ENCODE results near the gene PANK4. TPM values are rescaled to one million over a fixed set of nuclear protein-coding genes. Genes with fewer than 3 reads are reported as not detected.

Gene PANK4
- total and polyA plus RNA-seq, 2 of the 8 experiments (the other 6 are each of a cell fraction or from before 2014, with no cell fraction given) = 20.1 to 29.7 TPM

GRCh38 chr1:2522230-2522629 is 4.2 kb downstream of the PANK4 start:
- no peak overlapping the region for H2BK120ac ChIP-seq (replicated peaks; ENCODE audit: low read depth, low read length)
- H4K8ac ChIP-seq (ENCODE audit: extremely low read depth, insufficient read depth, low read length) = no peak overlapping the region
- no peak overlapping the region for H3K4ac ChIP-seq (replicated peaks; ENCODE audit: insufficient read length, low read depth, low read length)
- H3K27ac ChIP-seq (ENCODE audit: low read depth, low read length) = no peak overlapping the region
- H2AFZ ChIP-seq (ENCODE audit: low read length) = no peak overlapping the region
- H3K79me1 ChIP-seq (ENCODE audit: low read depth, low read length) = peaks cover 30% of the 10 kb centered on the region
- no peak overlapping the region for H3K56ac ChIP-seq (replicated peaks; ENCODE audit: insufficient read length, low read depth, low read length)
- 93% methylated on average over 7 of the region's 7 CpGs; no CpG with 5 or more reads in 1 of the 2 experiments for WGBS, 2 experiments (ENCODE audit: extremely low coverage in 1 of 2, insufficient coverage in 1 of 2, insufficient read length in 1 of 2, insufficient replicate concordance in 2 of 2, low coverage in 1 of 2, low lambda C conversion rate in 2 of 2, missing lambda C conversion rate in 1 of 2)
- H3K23me2 ChIP-seq (ENCODE audit: low read depth, low read length) = peaks cover 2% of the 10 kb centered on the region; the same call in 1 of the 2 replicates
- peaks cover 2 to 7% (median 6%) of the 10 kb centered on the region in 4 experiments for H3K27me3 ChIP-seq (replicated peaks in 1 of 4; ENCODE audit: control insufficient read depth in 3 of 4, extremely low read depth in 1 of 4, insufficient read depth in 3 of 4, low read length in 3 of 4)
- no peak overlapping the region for H3K14ac ChIP-seq (ENCODE audit: insufficient read length)
- no peak overlapping the region for H2BK20ac ChIP-seq (ENCODE audit: low read length)
- DNase-seq (ENCODE audit: low read depth in 1 of 2, low spot score in 2 of 2) (no peak), FAIRE-seq (no peak)
- H2BK5ac ChIP-seq (ENCODE audit: low read depth, low read length) = no peak overlapping the region
- no peak overlapping the region for H4K5ac ChIP-seq (ENCODE audit: insufficient read length, low read depth, low read length)
- peaks cover 36 to 46% of the 10 kb centered on the region in 2 experiments for H4K20me1 ChIP-seq (replicated peaks in 1 of 2; ENCODE audit: control insufficient read depth in 1 of 2, insufficient read depth in 2 of 2, low read length in 2 of 2)
- H2BK15ac ChIP-seq (ENCODE audit: low read length) = no peak overlapping the region
- peaks cover 14 to 44% of the 10 kb centered on the region in 2 experiments for H3K79me2 ChIP-seq (ENCODE audit: control insufficient read depth in 1 of 2, insufficient read depth in 2 of 2, low read length in 2 of 2)
- H4K91ac ChIP-seq (replicated peaks; ENCODE audit: insufficient read length, low read length) = no peak overlapping the region
- no peak overlapping the region for H2BK12ac ChIP-seq (ENCODE audit: low read depth, low read length)
- H3K18ac ChIP-seq (ENCODE audit: extremely low read depth, low read length) = no peak overlapping the region
- no peak overlapping the region for H3K4me2 ChIP-seq (ENCODE audit: insufficient read depth in 1 of 2, low read depth in 2 of 2, low read length in 2 of 2)
- H3K9me3 ChIP-seq (ENCODE audit: insufficient read depth in 2 of 2, low read depth in 1 of 2, low read length in 1 of 2) = no peaks in the 10 kb centered on the region
- no peak for TF ChIP-seq CHD2 (IDR thresholded peaks at IDR 0.05; ENCODE audit: low read length)
- no peak for TF ChIP-seq BCL11A (IDR thresholded peaks at IDR 0.05; ENCODE audit: low read depth in 2 of 2, low read length in 2 of 2)
- TF ChIP-seq RNF2 (IDR thresholded peaks at IDR 0.05; ENCODE audit: borderline replicate concordance, low read depth, low read length, missing control alignments, poor library complexity, severe bottlenecking) = no peak
- no peak for TF ChIP-seq ZNF274 (IDR thresholded peaks at IDR 0.05; ENCODE audit: borderline replicate concordance, extremely low read depth, low read length)
- TF ChIP-seq PHF8 (conservative IDR thresholded peaks at IDR 0.05; ENCODE audit: low read depth, low read length) = no peak
- no peak for TF ChIP-seq GTF2F1 (IDR thresholded peaks at IDR 0.05; ENCODE audit: borderline replicate concordance, low read depth, low read length)
- TF ChIP-seq NANOG (IDR thresholded peaks at IDR 0.05; ENCODE audit: insufficient read depth, low read depth, low read length, poor library complexity, severe bottlenecking) = no peak
- TF ChIP-seq GABPA (IDR thresholded peaks at IDR 0.05; ENCODE audit: borderline replicate concordance, insufficient read depth, low read length) = no peak
- no peak for TF ChIP-seq SUZ12 (IDR thresholded peaks at IDR 0.05; ENCODE audit: low read length)
- no peak for TF ChIP-seq USF2 (IDR thresholded peaks at IDR 0.05; ENCODE audit: low read length)
- no peak for TF ChIP-seq RFX5 (IDR thresholded peaks at IDR 0.05; ENCODE audit: borderline replicate concordance, low read depth, low read length)
- ChIA-PET CTCF (ENCODE audit: partially characterized antibody) (interaction anchor here (0.8 to 4.6 kb wide), 5 partner anchors 12 to 108 kb away, joined by 3 to 16 read pairs (median 4); no protein-coding TSS in a partner anchor), POLR2A (ENCODE audit: partially characterized antibody) (interaction anchor here (1.0 kb wide), 1 partner anchor 13 kb away, joined by 4 read pairs; no protein-coding TSS in a partner anchor)
- H2AK5ac ChIP-seq (ENCODE audit: low read depth, low read length) = no peak overlapping the region
- no peak overlapping the region for H3K9ac ChIP-seq (replicated peaks in 1 of 4; ENCODE audit: extremely low read depth in 1 of 4, low read depth in 3 of 4, low read length in 3 of 4)
- no peak overlapping the region for H3K23ac ChIP-seq (ENCODE audit: insufficient read length)
- no peak overlapping the region for H3K4me3 ChIP-seq (ENCODE audit: extremely low read depth in 1 of 4, insufficient read depth in 2 of 4, low read depth in 3 of 4, low read length in 4 of 4)
- peaks cover 17 to 39% (median 31%) of the 10 kb centered on the region in 4 experiments; a peak in 7 of 8 replicates for H3K36me3 ChIP-seq (ENCODE audit: control insufficient read depth in 2 of 4, insufficient read depth in 4 of 4, low read length in 3 of 4)
- H3K4me1 ChIP-seq (replicated peaks in 1 of 4; ENCODE audit: control insufficient read depth in 3 of 4, insufficient read depth in 4 of 4, low read length in 3 of 4) = peaks cover 0 to 21% (median 14%) of the 10 kb centered on the region in 4 experiments; a peak in 6 of 7 replicates

Data from H1 (cell line).